GM19238 (cell line): Measurements from ENCODE around the gene BCL6.
A peak's percentile ranks its signal among the peaks of the same experiment; 100 is the strongest.

Source experiments
- DNase-seq: peaks from one replicate; pipeline ENCODE4 v3.0.0; 2011; ENCODE audit warnings: low spot score; ENCODE audit not compliant: insufficient read length

Gene BCL6

GRCh38 chr3:187762792-187763191 lies 17.5 kb upstream of the BCL6 start:
- no peak for DNase-seq

- no peak for DNase-seq
Observed at GRCh38 chr3:187759601-187760000, 14.3 kb upstream of the BCL6 start.

GRCh38 chr3:187758318-187758955 lies 13.2 kb upstream of the BCL6 start:
- no peak for DNase-seq

- DNase-seq: no peak
Observed at GRCh38 chr3:187753516-187753915, 8.2 kb upstream of the BCL6 start.

GRCh38 chr3:187750513-187751123 lies 5.3 kb upstream of the BCL6 start:
- DNase-seq: no peak

GRCh38 chr3:187750006-187750512 lies 4.8 kb upstream of the BCL6 start:
- DNase-seq: no peak

GRCh38 chr3:187748050-187748481 lies 2.8 kb upstream of the BCL6 start:
- DNase-seq: peak; percentile 28

GRCh38 chr3:187747506-187747905 lies 2.2 kb upstream of the BCL6 start:
- DNase-seq: no peak

- DNase-seq: no peak
Observed at GRCh38 chr3:187746442-187747281, 1.4 kb upstream of the BCL6 start.

GRCh38 chr3:187746059-187746441 lies 782 bp upstream of the BCL6 start:
- no peak for DNase-seq

GRCh38 chr3:187744169-187745151 lies 808 bp downstream of the BCL6 start:
- DNase-seq: no peak

- DNase-seq: no peak
Observed at GRCh38 chr3:187743195-187744141, 1.8 kb downstream of the BCL6 start.

- no peak for DNase-seq
Observed at GRCh38 chr3:187742351-187743171, 2.7 kb downstream of the BCL6 start.

GRCh38 chr3:187741403-187742350 lies 3.6 kb downstream of the BCL6 start:
- DNase-seq: no peak

- DNase-seq: peak; percentile 28
Observed at GRCh38 chr3:187740421-187741399, 4.6 kb downstream of the BCL6 start.

- DNase-seq: peak; percentile 54
Observed at GRCh38 chr3:187739561-187740332, 5.5 kb downstream of the BCL6 start.
